Adrenal gland (tissue), 5 donors: ENCODE measurements around the gene FBXO41.

ENCODE experiments used
- CTCF ChIP-seq, 6 experiments: fragments of 450-650 bp in 4 of 6; fragments of 200-600 bp in 2 of 6; sonication (generic) in 1 of 6; IDR thresholded peaks; 1 replicate in 5 of 6; 2 replicates in 1 of 6; pipeline versions ENCODE4 v1.5.1 to v1.8.0; 2016 to 2021; ENCODE audit warnings: antibody characterized with exemption in 6 of 6, mild to moderate bottlenecking in 2 of 6, moderate library complexity in 1 of 6
- POLR2A ChIP-seq, 2 donors: fragments of 450-650 bp; IDR thresholded peaks; one replicate each; pipeline ENCODE4 v1.6.1; 2017; ENCODE audit warnings: antibody characterized with exemption in 2 of 2, mild to moderate bottlenecking in 2 of 2, moderate library complexity in 1 of 2
- donor health status: DM: no; HTN: no; CAD: no.

GRCh38 chr2:73257425-73258125, 26.7 kb downstream of the FBXO41 start:
- TF ChIP-seq POLR2A (IDR thresholded peaks at IDR 0.05) (no peak), CTCF (IDR thresholded peaks at IDR 0.05) (no peak)
